ENCODE data around the gene MAPKAPK2.

The MAPKAPK2 gene

GRCh38 chr1:206734499-206735142 is 49.9 kb downstream of the MAPKAPK2 start:
- no peak overlapping the region for H2AFZ ChIP-seq (ENCODE audit: low read depth)
- no peak overlapping the region for H3K9ac ChIP-seq
- H4K20me1 ChIP-seq (ENCODE audit: insufficient read depth): no peaks in the 10 kb centered on the region
- peaks cover 55% of the 10 kb centered on the region for H3K4me1 ChIP-seq (ENCODE audit: low read depth, poor library complexity, severe bottlenecking)
- peak overlapping the region; percentile 1; the same call in 1 of the 2 replicates for H3K4me2 ChIP-seq
- TF ChIP-seq, protein P1, sequence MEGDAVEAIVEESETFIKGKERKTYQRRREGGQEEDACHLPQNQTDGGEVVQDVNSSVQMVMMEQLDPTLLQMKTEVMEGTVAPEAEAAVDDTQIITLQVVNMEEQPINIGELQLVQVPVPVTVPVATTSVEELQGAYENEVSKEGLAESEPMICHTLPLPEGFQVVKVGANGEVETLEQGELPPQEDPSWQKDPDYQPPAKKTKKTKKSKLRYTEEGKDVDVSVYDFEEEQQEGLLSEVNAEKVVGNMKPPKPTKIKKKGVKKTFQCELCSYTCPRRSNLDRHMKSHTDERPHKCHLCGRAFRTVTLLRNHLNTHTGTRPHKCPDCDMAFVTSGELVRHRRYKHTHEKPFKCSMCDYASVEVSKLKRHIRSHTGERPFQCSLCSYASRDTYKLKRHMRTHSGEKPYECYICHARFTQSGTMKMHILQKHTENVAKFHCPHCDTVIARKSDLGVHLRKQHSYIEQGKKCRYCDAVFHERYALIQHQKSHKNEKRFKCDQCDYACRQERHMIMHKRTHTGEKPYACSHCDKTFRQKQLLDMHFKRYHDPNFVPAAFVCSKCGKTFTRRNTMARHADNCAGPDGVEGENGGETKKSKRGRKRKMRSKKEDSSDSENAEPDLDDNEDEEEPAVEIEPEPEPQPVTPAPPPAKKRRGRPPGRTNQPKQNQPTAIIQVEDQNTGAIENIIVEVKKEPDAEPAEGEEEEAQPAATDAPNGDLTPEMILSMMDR (conservative IDR thresholded peaks at IDR 0.05; ENCODE audit: low read depth, low read length): peak; percentile 98
- H3K36me3 ChIP-seq (ENCODE audit: insufficient read depth): no peaks in the 10 kb centered on the region
- H3K27ac ChIP-seq: no peak overlapping the region
- H3K79me2 ChIP-seq (ENCODE audit: insufficient read depth, low read depth): no peaks in the 10 kb centered on the region
- no peaks in the 10 kb centered on the region for H3K27me3 ChIP-seq (ENCODE audit: insufficient read depth, low read depth)
- H3K4me3 ChIP-seq (IDR thresholded peaks at IDR 0.05; ENCODE audit: insufficient read depth, low read depth, low read length): no peak overlapping the region

DNA sequence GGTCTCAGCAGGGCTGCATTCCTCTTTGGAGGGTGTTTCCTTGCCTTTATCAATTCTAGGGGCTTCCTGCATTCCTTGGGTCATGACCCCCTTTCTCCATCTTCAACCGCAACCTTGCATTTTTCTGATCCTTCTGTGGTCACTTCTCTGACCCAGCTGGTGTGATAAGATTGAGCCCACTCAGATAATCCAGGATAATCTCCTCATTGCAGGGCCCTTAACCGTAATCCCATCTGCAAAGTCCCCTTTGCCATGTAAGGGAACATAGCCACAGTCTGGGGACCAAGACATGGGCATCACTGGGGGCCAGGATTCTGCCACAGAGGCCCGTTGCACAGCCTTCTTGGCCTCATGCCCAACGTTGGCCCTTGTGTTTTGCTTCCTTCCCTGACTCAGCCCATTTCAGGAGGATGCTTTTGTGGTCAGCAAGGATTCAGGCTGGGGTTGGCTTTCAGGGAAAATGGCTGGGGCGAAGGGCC is 50.9 kb downstream of the MAPKAPK2 start:
- no peak overlapping the region for H3K4me3 ChIP-seq (IDR thresholded peaks at IDR 0.05; ENCODE audit: insufficient read depth, low read depth, low read length)
- no peak overlapping the region for H3K9ac ChIP-seq
- H3K27ac ChIP-seq: no peak overlapping the region
- H3K79me2 ChIP-seq (ENCODE audit: insufficient read depth, low read depth): no peaks in the 10 kb centered on the region
- no peaks in the 10 kb centered on the region for H4K20me1 ChIP-seq (ENCODE audit: insufficient read depth)
- H3K36me3 ChIP-seq (ENCODE audit: insufficient read depth): no peaks in the 10 kb centered on the region
- no peak overlapping the region for H2AFZ ChIP-seq (ENCODE audit: low read depth)
- TF ChIP-seq, protein P1 (conservative IDR thresholded peaks at IDR 0.05; ENCODE audit: low read depth, low read length): no peak
- H3K4me1 ChIP-seq (ENCODE audit: low read depth, poor library complexity, severe bottlenecking): peaks cover 65% of the 10 kb centered on the region
- H3K27me3 ChIP-seq (ENCODE audit: insufficient read depth, low read depth): no peaks in the 10 kb centered on the region
- peak overlapping the region; percentile 1 for H3K4me2 ChIP-seq

DNA sequence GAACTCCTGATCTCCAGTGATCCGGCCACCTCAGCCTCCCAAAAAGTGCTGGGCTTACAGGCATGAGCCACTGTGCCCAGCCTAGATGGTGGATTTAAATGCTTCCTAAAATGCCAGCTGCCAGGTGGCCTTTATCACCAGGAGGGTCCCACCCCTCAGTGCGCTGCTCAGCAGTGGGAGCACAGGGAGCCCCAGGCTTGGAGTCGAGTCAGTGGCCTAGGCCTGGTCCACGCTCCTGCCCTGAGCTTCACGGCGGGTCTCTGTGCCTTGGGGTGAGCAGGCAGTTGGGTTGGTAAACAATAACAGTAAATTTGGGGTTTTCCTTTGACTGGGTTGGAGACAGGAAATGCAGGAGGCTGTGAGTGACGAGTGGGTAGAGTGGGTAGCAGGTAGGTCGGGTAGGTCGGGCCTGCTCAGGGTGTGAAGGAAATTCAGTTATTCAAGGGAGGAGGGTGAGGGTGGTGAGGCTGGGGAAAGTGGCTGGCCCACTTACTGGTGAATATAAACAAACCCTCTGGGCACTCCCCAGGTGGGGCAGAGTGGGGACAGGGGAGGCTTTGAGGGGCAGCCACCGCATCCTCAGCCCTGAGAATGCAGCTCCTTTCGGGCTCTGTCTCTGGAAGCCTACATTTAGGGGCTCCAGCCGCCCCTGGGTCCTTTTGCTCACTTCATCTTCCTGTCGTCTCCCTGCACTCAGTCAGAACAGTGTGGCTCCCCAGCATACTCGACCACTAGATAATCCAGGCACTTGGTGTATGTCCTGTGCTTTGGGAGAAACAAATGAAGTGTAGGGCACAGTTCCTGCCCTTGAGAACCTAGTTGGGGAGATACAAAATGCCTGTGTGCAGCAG is 52.4 kb downstream of the MAPKAPK2 start:
- peak overlapping the region; percentile 60 for H3K4me3 ChIP-seq (IDR thresholded peaks at IDR 0.05; ENCODE audit: insufficient read depth, low read depth, low read length)
- peak overlapping the region; percentile 76 for H3K27ac ChIP-seq
- peak overlapping the region; percentile 40 for H3K9ac ChIP-seq
- TF ChIP-seq, protein P1 (conservative IDR thresholded peaks at IDR 0.05; ENCODE audit: low read depth, low read length): no peak
- no peaks in the 10 kb centered on the region for H3K27me3 ChIP-seq (ENCODE audit: insufficient read depth, low read depth)
- no peaks in the 10 kb centered on the region for H4K20me1 ChIP-seq (ENCODE audit: insufficient read depth)
- H2AFZ ChIP-seq (ENCODE audit: low read depth): peak overlapping the region; percentile 45; the same call in 1 of the 2 replicates
- no peaks in the 10 kb centered on the region for H3K36me3 ChIP-seq (ENCODE audit: insufficient read depth)
- no peaks in the 10 kb centered on the region for H3K79me2 ChIP-seq (ENCODE audit: insufficient read depth, low read depth)
- H3K4me1 ChIP-seq (ENCODE audit: low read depth, poor library complexity, severe bottlenecking): peaks cover 80% of the 10 kb centered on the region
- peak overlapping the region; percentile 74 for H3K4me2 ChIP-seq

DNA sequence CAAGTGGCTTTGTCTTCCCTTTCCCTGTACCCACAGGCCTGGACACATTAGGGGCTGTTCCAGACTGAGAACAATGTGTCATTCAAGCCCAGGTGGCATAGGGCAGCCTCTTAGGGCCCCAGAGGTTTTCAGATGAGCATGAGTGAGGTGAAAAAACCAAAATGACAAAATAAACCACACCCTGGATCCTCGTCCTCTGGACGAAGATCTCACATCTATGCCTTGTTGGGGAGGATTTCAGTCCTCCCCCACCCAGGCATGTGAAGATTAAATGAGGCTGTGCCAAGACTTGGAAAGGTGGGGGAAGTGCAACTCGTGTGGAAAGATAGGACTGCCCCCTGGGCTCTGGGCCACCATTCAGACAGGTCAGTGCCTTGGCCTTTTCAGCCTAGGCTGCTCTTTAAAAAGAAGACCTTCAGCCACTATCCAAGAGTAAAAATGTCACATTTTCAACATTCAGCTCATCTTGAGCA is 53.1 kb downstream of the MAPKAPK2 start:
- no peaks in the 10 kb centered on the region for H3K79me2 ChIP-seq (ENCODE audit: insufficient read depth, low read depth)
- H3K4me3 ChIP-seq (IDR thresholded peaks at IDR 0.05; ENCODE audit: insufficient read depth, low read depth, low read length): peak overlapping the region; percentile 60
- peak overlapping the region; percentile 45; the same call in 1 of the 2 replicates for H2AFZ ChIP-seq (ENCODE audit: low read depth)
- no peaks in the 10 kb centered on the region for H3K27me3 ChIP-seq (ENCODE audit: insufficient read depth, low read depth)
- TF ChIP-seq, protein P1 (conservative IDR thresholded peaks at IDR 0.05; ENCODE audit: low read depth, low read length): no peak
- H4K20me1 ChIP-seq (ENCODE audit: insufficient read depth): no peaks in the 10 kb centered on the region
- peaks cover 80% of the 10 kb centered on the region for H3K4me1 ChIP-seq (ENCODE audit: low read depth, poor library complexity, severe bottlenecking)
- peak overlapping the region; percentile 76 for H3K27ac ChIP-seq
- H3K36me3 ChIP-seq (ENCODE audit: insufficient read depth): no peaks in the 10 kb centered on the region
- H3K4me2 ChIP-seq: peak overlapping the region; percentile 74
- peak overlapping the region; percentile 40 for H3K9ac ChIP-seq

All from KMS-11 (cell line).